SIG-M5 (cell line): ENCODE data around the gene NNT.
"Not testable (repeated sequence)": the region's sequence is repeated elsewhere in the genome, so short reads cannot be mapped to it uniquely, and the experiment has no call there.

ENCODE experiments used
- DNase-seq: peaks from one replicate; lab custom pipeline; 2025; lab: John Stamatoyannopoulos, UW

Gene NNT

GRCh38 chr5:43712081-43712480 is 109.1 kb downstream of the NNT start:
- no peak for DNase-seq

- DNase-seq = not testable (repeated sequence)
These were observed 116.8 kb downstream of the NNT start for GRCh38 chr5:43719783-43720182.

GRCh38 chr5:43728581-43728980 is 125.6 kb downstream of the NNT start:
- no peak for DNase-seq

GRCh38 chr5:43729846-43730478 is 127.0 kb downstream of the NNT start:
- DNase-seq = no peak

GRCh38 chr5:43730832-43731342 is 127.9 kb downstream of the NNT start:
- no peak for DNase-seq

GRCh38 chr5:43731573-43731972 is 128.6 kb downstream of the NNT start:
- no peak for DNase-seq

- not testable (repeated sequence) for DNase-seq
These were observed 143.1 kb downstream of the NNT start for GRCh38 chr5:43745923-43746548.

- DNase-seq = no peak
These were observed 147.8 kb downstream of the NNT start for GRCh38 chr5:43750809-43751208.

GRCh38 chr5:43753069-43753468 is 150.1 kb downstream of the NNT start:
- no peak for DNase-seq
